ENCODE measurements around the gene EPC1.

Gene EPC1

GRCh38 chr10:32245760-32246159 is 101.2 kb downstream of the EPC1 start:
- TF ChIP-seq CTCF (IDR thresholded peaks at IDR 0.05; ENCODE audit: borderline replicate concordance, insufficient read depth, low read depth, low read length): no peak

GRCh38 chr10:32244421-32245207 is 102.3 kb downstream of the EPC1 start:
- no peak overlapping the region for H3K4me3 ChIP-seq (ENCODE audit: low read depth, low read length)
- TF ChIP-seq CTCF (IDR thresholded peaks at IDR 0.05; ENCODE audit: borderline replicate concordance, insufficient read depth, low read depth, low read length): no peak

More at GRCh38 chr10:32245760-32246159, 101.2 kb downstream of the EPC1 start:
- H3K4me3 ChIP-seq (ENCODE audit: low read depth, low read length): no peak overlapping the region

GRCh38 chr10:32244011-32244410 is 102.9 kb downstream of the EPC1 start:
- no peak for TF ChIP-seq CTCF (IDR thresholded peaks at IDR 0.05; ENCODE audit: borderline replicate concordance, insufficient read depth, low read depth, low read length)
- H3K4me3 ChIP-seq (ENCODE audit: low read depth, low read length): no peak overlapping the region

GRCh38 chr10:32241946-32242345 is 105.0 kb downstream of the EPC1 start:
- no peak overlapping the region for H3K4me3 ChIP-seq (ENCODE audit: low read depth, low read length)
- no peak for TF ChIP-seq CTCF (IDR thresholded peaks at IDR 0.05; ENCODE audit: borderline replicate concordance, insufficient read depth, low read depth, low read length)

GRCh38 chr10:32240471-32240870 is 106.5 kb downstream of the EPC1 start:
- TF ChIP-seq CTCF (IDR thresholded peaks at IDR 0.05; ENCODE audit: borderline replicate concordance, insufficient read depth, low read depth, low read length): no peak
- H3K4me3 ChIP-seq (ENCODE audit: low read depth, low read length): no peak overlapping the region

DNA sequence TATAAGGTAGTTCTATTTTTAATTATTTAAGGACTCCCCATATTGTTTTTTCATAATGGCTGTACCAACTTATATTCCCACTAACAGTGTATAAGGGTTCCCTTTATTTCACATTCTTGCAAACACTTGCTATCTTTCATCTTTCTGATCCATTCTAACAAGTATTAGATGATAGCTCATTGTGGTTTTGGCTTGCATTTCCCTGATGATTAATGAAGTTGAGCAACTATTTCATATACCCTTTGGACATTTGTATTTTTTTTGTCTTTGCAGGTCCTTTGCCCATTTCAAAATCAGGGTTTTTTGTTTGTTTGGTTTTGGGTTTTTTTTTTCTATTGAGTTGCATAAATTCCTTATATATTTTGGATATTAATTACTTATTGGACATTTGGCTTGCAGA is 107.2 kb downstream of the EPC1 start:
- no peak for TF ChIP-seq CTCF (IDR thresholded peaks at IDR 0.05; ENCODE audit: borderline replicate concordance, insufficient read depth, low read depth, low read length)
- no peak overlapping the region for H3K4me3 ChIP-seq (ENCODE audit: low read depth, low read length)

GRCh38 chr10:32237644-32238345 is 109.2 kb downstream of the EPC1 start:
- H3K4me3 ChIP-seq (ENCODE audit: low read depth, low read length): no peak overlapping the region
- TF ChIP-seq CTCF (IDR thresholded peaks at IDR 0.05; ENCODE audit: borderline replicate concordance, insufficient read depth, low read depth, low read length): no peak
